ENCODE results near the gene EEF2. TPM values are rescaled to one million over a fixed set of nuclear protein-coding genes. Genes with fewer than 3 reads are reported as not detected.

Gene EEF2
- total and polyA plus RNA-seq, 2 donors from 2014 or later, result 1,520 to 1,813 TPM

- FAIRE-seq, result no peak
- no peak overlapping the region for H3K27ac ChIP-seq (ENCODE audit: low read depth in 2 of 2, low read length in 2 of 2)
Measured at GRCh38 chr19:3977242-3978143, 7.8 kb downstream of the EEF2 start.

GRCh38 chr19:3976495-3977241 is 8.6 kb downstream of the EEF2 start:
- DNase-seq (peak in 1 of 5 donors; percentile 87), FAIRE-seq (no peak)
- Histone ChIP-seq H3K27ac (ENCODE audit: low read depth in 2 of 2, low read length in 2 of 2) (no peak overlapping the region), H3K36me3 (ENCODE audit: control insufficient read depth in 2 of 3, insufficient read depth in 3 of 3, low read length in 3 of 3) (peaks cover 2 to 60% (median 42%) of the 10 kb centered on the region in 3 donors), H3K9me3 (ENCODE audit: control insufficient read depth in 2 of 3, insufficient read depth in 1 of 3, low read length in 3 of 3) (no peaks in the 10 kb centered on the region), H3K9ac (ENCODE audit: low read length in 3 of 3) (no peak overlapping the region), H3K4me1 (ENCODE audit: control insufficient read depth in 2 of 3, insufficient read depth in 2 of 3, low read depth in 1 of 3, low read length in 3 of 3) (no peaks in the 10 kb centered on the region), H3K27me3 (ENCODE audit: control insufficient read depth, insufficient read depth, low read length) (no peaks in the 10 kb centered on the region), H3K4me3 (ENCODE audit: low read length in 3 of 3) (no peak overlapping the region)
- intact Hi-C loops (cut with DNase I), result no loop called here
- TF ChIP-seq CTCF (IDR thresholded peaks at IDR 0.05; ENCODE audit: borderline replicate concordance, extremely low read depth, insufficient read depth), result no peak

More at GRCh38 chr19:3977242-3978143, 7.8 kb downstream of the EEF2 start:
- Histone ChIP-seq H3K4me1 (ENCODE audit: control insufficient read depth in 2 of 3, insufficient read depth in 2 of 3, low read depth in 1 of 3, low read length in 3 of 3) (peaks cover 0 to 2% (median 0%) of the 10 kb centered on the region in 3 donors), H3K36me3 (ENCODE audit: control insufficient read depth in 2 of 3, insufficient read depth in 3 of 3, low read length in 3 of 3) (peaks cover 2 to 68% (median 50%) of the 10 kb centered on the region in 3 donors), H3K9me3 (ENCODE audit: control insufficient read depth in 2 of 3, insufficient read depth in 1 of 3, low read length in 3 of 3) (no peaks in the 10 kb centered on the region), H3K27me3 (ENCODE audit: control insufficient read depth, insufficient read depth, low read length) (no peaks in the 10 kb centered on the region), H3K4me3 (ENCODE audit: low read length in 3 of 3) (no peak overlapping the region), H3K9ac (ENCODE audit: low read length in 3 of 3) (no peak overlapping the region)
- TF ChIP-seq CTCF (IDR thresholded peaks at IDR 0.05; ENCODE audit: borderline replicate concordance, extremely low read depth, insufficient read depth), result no peak
- intact Hi-C loops (cut with DNase I), result no loop called here
- DNase-seq, result peak in 1 of 5 donors; percentile 76

GRCh38 chr19:3975637-3976087 is 9.6 kb downstream of the EEF2 start:
- no peak for TF ChIP-seq CTCF (IDR thresholded peaks at IDR 0.05; ENCODE audit: borderline replicate concordance, extremely low read depth, insufficient read depth)
- intact Hi-C loops (cut with DNase I), result no loop called here
- peaks cover 0 to 4% (median 0%) of the 10 kb centered on the region in 3 donors for H3K4me1 ChIP-seq (ENCODE audit: control insufficient read depth in 2 of 3, insufficient read depth in 2 of 3, low read depth in 1 of 3, low read length in 3 of 3)

More at GRCh38 chr19:3975637-3976087, 9.6 kb downstream of the EEF2 start:
- H3K36me3 ChIP-seq (ENCODE audit: control insufficient read depth in 2 of 3, insufficient read depth in 3 of 3, low read length in 3 of 3), result peaks cover 2 to 50% (median 32%) of the 10 kb centered on the region in 3 donors
- DNase-seq (no peak), FAIRE-seq (no peak)
- no peak overlapping the region for H3K27ac ChIP-seq (ENCODE audit: low read depth in 2 of 2, low read length in 2 of 2)
- no peak overlapping the region for H3K9ac ChIP-seq (ENCODE audit: low read length in 3 of 3)
- H3K9me3 ChIP-seq (ENCODE audit: control insufficient read depth in 2 of 3, insufficient read depth in 1 of 3, low read length in 3 of 3), result no peaks in the 10 kb centered on the region
- no peaks in the 10 kb centered on the region for H3K27me3 ChIP-seq (ENCODE audit: control insufficient read depth, insufficient read depth, low read length)
- no peak overlapping the region for H3K4me3 ChIP-seq (ENCODE audit: low read length in 3 of 3)
